Glutamatergic neuron (in vitro differentiated cells): ENCODE measurements around the gene RASIP1. TPM values are rescaled to one million over a fixed set of nuclear protein-coding genes. Genes with fewer than 3 reads are reported as not detected.
"Not testable (repeated sequence)": the region's sequence is repeated elsewhere in the genome, so short reads cannot be mapped to it uniquely, and the experiment has no call there.

Experiments used
- DNase-seq: peaks from one replicate; pipeline ENCODE4 v3.0.0; 2022
- H3K27ac Mint-ChIP-seq: one replicate; pipeline ENCODE4 v1.8.0; 2020; ENCODE audit warnings: mild to moderate bottlenecking, mixed read lengths, inconsistent platforms; ENCODE audit not compliant: unreplicated experiment
- H3K27me3 Mint-ChIP-seq: one replicate; pipeline ENCODE4 v1.8.0; 2020; ENCODE audit warnings: mild to moderate bottlenecking, moderate library complexity, mixed read lengths, inconsistent platforms; ENCODE audit not compliant: unreplicated experiment
- H3K36me3 Mint-ChIP-seq: one replicate; pipeline ENCODE4 v1.8.0; 2020; ENCODE audit warnings: mild to moderate bottlenecking, mixed read lengths, inconsistent platforms; ENCODE audit not compliant: unreplicated experiment
- H3K4me1 Mint-ChIP-seq: one replicate; pipeline ENCODE4 v1.8.0; 2020; ENCODE audit warnings: mild to moderate bottlenecking, low read depth, mixed read lengths, inconsistent platforms; ENCODE audit not compliant: unreplicated experiment
- H3K4me3 Mint-ChIP-seq: one replicate; pipeline ENCODE4 v1.8.0; 2020; ENCODE audit warnings: mild to moderate bottlenecking, mixed read lengths, inconsistent platforms; ENCODE audit not compliant: unreplicated experiment
- H3K9me3 Mint-ChIP-seq: one replicate; pipeline ENCODE4 v1.8.0; 2020; ENCODE audit warnings: mild to moderate bottlenecking, moderate library complexity, mixed read lengths, inconsistent platforms; ENCODE audit not compliant: unreplicated experiment
- CTCF ChIP-seq: fragments of 200-600 bp; sonication (generic); IDR thresholded peaks from one replicate; pipeline ENCODE4 v1.5.0; 2021; ENCODE audit not compliant: partially characterized antibody, unreplicated experiment
- long read RNA-seq: library from polyadenylated mRNA; unstranded; transcript quantifications from one replicate; pipeline ENCODE4 v2.0.0, GENCODE V29; 2020; ENCODE audit not compliant: unreplicated experiment
- total RNA-seq: library from RNA; stranded (reverse); fragmentation: NEBNext Ultra II Directional; extraction: Animal tissue kit (Norgen Biotek cat#: 25700); gene quantifications from one replicate; pipeline ENCODE4 v1.2.1, GENCODE V29; 2021; ENCODE audit not compliant: unreplicated experiment

The RASIP1 gene, protein sequence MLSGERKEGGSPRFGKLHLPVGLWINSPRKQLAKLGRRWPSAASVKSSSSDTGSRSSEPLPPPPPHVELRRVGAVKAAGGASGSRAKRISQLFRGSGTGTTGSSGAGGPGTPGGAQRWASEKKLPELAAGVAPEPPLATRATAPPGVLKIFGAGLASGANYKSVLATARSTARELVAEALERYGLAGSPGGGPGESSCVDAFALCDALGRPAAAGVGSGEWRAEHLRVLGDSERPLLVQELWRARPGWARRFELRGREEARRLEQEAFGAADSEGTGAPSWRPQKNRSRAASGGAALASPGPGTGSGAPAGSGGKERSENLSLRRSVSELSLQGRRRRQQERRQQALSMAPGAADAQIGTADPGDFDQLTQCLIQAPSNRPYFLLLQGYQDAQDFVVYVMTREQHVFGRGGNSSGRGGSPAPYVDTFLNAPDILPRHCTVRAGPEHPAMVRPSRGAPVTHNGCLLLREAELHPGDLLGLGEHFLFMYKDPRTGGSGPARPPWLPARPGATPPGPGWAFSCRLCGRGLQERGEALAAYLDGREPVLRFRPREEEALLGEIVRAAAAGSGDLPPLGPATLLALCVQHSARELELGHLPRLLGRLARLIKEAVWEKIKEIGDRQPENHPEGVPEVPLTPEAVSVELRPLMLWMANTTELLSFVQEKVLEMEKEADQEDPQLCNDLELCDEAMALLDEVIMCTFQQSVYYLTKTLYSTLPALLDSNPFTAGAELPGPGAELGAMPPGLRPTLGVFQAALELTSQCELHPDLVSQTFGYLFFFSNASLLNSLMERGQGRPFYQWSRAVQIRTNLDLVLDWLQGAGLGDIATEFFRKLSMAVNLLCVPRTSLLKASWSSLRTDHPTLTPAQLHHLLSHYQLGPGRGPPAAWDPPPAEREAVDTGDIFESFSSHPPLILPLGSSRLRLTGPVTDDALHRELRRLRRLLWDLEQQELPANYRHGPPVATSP
- 6.2 TPM for total RNA-seq
- long read RNA-seq, partial matches to known transcripts: 0 of 5 reads
- long read RNA-seq, other reads (novel, unspliced or antisense): 5 of 5 reads

GRCh38 chr19:48740164-48740972 is at the start of gene RASIP1:
Gene RASIP1 (minus strand): TSS chr19:48740610. CDS start chr19:48740282, 328 bp downstream.
- Mint-ChIP-seq H3K4me3 (peak within 1 kb of the TSS; percentile 81), H3K27me3 (peaks cover 20% of the 10 kb centered on the region), H3K4me1 (peaks cover 19% of the 10 kb centered on the region), H3K9me3 (peaks cover 15% of the 10 kb centered on the region), H3K27ac (peak within 1 kb of the TSS; percentile 52), H3K36me3 (no peaks in the 10 kb centered on the region)
- no peak for DNase-seq
- no peak for TF ChIP-seq CTCF

DNA sequence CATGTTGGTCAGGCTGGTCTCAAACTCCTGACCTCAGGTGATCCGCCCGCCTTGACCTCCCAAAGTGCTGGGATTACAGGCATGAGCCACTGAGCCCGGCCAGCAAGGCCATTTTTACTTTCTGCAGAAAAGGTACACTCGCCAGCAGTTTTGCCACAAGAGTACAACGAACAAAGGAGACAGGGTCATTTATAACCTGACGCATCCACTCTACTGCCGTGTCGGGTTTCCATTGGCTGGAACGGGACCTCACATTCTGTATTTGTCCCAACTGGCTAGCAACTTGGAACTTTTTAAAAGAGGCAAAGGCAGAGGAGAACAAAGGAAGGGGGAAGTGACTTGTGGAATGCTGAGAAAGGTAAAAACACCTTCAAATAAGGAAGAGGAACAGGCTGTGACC is 46.9 kb upstream of the RASIP1 start:
- not testable (repeated sequence) for H3K9me3 Mint-ChIP-seq, H3K4me1 Mint-ChIP-seq, DNase-seq, H3K27me3 Mint-ChIP-seq, H3K27ac Mint-ChIP-seq, H3K36me3 Mint-ChIP-seq, H3K4me3 Mint-ChIP-seq

GRCh38 chr19:48786422-48786821 is 46.0 kb upstream of the RASIP1 start:
- DNase-seq: not testable (repeated sequence)

GRCh38 chr19:48784527-48784926 is 44.1 kb upstream of the RASIP1 start:
- no peak for TF ChIP-seq CTCF
- H3K27me3 Mint-ChIP-seq: peaks cover 4% of the 10 kb centered on the region
- H3K36me3 Mint-ChIP-seq: no peaks in the 10 kb centered on the region
- no peak overlapping the region for H3K4me3 Mint-ChIP-seq
- no peak for DNase-seq
- H3K27ac Mint-ChIP-seq: no peak overlapping the region
- H3K4me1 Mint-ChIP-seq: peaks cover 4% of the 10 kb centered on the region
- no peaks in the 10 kb centered on the region for H3K9me3 Mint-ChIP-seq

More at GRCh38 chr19:48786422-48786821, 46.0 kb upstream of the RASIP1 start:
- not testable (repeated sequence) for H3K27me3 Mint-ChIP-seq, H3K4me1 Mint-ChIP-seq, H3K27ac Mint-ChIP-seq, H3K9me3 Mint-ChIP-seq, H3K36me3 Mint-ChIP-seq, H3K4me3 Mint-ChIP-seq

DNA sequence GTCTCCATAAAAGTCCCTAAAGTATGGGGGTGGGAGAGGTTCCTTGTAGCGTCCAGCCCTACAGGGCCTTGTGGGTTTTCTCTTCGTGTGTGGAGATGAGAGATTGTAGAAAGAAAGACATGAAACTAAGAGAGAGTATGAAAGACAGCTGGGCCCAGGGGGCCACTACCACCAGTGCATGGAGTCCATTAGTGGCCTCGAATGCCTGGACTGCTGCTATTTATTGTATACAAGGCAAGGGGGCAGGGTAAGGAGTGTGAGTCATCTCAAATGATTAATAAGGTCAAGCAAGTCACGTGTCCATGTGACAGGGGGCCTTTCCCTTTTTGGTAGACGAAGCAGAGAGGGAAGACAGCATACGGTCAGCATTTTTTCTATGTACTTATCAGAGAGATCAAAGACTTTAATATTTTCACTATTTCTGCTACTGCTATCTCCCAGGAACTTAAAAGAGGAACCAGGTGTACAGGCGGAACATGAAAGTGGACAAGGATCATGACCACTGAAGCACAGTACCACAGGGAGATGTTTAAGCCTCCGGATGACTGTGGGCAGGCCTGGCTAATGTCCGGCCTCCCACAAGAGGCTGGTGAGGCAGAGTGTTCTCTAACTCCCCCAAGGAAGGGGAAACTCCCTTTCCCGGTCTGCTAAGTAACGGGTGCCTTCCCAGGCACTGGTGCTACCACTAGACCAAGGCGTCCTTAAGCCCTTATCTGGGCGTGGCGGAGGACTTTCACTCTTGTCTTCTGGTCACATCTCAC is 40.4 kb upstream of the RASIP1 start:
- Mint-ChIP-seq H3K27ac (peak overlapping the region; percentile 46), H3K9me3 (no peaks in the 10 kb centered on the region), H3K36me3 (no peaks in the 10 kb centered on the region), H3K4me1 (peaks cover 4% of the 10 kb centered on the region), H3K4me3 (peak overlapping the region; percentile 63), H3K27me3 (peaks cover 4% of the 10 kb centered on the region)
- DNase-seq: no peak
- TF ChIP-seq CTCF: no peak
